Measurements from ENCODE around the gene GLYR1. TPM values are rescaled to one million over a fixed set of nuclear protein-coding genes. Genes with fewer than 3 reads are reported as not detected.

Gene GLYR1
- total RNA-seq, 1 donor from 2014 or later: 51.6 TPM

DNA sequence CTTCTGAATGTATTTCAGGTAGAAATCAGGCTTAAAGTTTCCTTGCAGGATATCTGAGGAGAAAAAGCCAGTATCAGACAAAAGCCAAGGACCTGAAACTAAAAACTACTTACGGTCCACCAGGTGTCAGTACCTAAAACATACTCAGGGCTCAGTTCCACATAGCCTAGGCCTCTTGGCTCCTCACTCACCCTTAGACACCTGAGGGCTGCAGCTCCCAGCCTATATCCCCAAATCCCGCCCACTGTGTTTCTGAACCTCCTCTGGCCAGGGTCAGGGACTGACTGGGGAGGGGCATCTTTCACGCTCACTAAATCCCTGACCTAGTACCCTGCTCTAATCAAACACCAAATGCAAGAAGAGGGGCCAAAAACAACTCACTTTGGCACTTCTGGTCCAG lies 35.8 kb downstream of the GLYR1 start:
- no peak for DNase-seq (ENCODE audit: extremely low spot score in 2 of 2)
- Histone ChIP-seq H3K27ac (no peak overlapping the region), H3K4me1 (no peaks in the 10 kb centered on the region), H3K4me3 (no peak overlapping the region), H3K27me3 (no peaks in the 10 kb centered on the region), H3K36me3 (peaks cover 0 to 81% of the 10 kb centered on the region in 2 donors), H3K9me3 (no peaks in the 10 kb centered on the region)
- intact Hi-C loops (cut with DNase I): no loop called here
- TF ChIP-seq, protein P1, sequence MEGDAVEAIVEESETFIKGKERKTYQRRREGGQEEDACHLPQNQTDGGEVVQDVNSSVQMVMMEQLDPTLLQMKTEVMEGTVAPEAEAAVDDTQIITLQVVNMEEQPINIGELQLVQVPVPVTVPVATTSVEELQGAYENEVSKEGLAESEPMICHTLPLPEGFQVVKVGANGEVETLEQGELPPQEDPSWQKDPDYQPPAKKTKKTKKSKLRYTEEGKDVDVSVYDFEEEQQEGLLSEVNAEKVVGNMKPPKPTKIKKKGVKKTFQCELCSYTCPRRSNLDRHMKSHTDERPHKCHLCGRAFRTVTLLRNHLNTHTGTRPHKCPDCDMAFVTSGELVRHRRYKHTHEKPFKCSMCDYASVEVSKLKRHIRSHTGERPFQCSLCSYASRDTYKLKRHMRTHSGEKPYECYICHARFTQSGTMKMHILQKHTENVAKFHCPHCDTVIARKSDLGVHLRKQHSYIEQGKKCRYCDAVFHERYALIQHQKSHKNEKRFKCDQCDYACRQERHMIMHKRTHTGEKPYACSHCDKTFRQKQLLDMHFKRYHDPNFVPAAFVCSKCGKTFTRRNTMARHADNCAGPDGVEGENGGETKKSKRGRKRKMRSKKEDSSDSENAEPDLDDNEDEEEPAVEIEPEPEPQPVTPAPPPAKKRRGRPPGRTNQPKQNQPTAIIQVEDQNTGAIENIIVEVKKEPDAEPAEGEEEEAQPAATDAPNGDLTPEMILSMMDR (IDR thresholded peaks at IDR 0.05): no peak
- TF ChIP-seq POLR2AphosphoS5 (IDR thresholded peaks at IDR 0.05; ENCODE audit: insufficient read depth in 1 of 2, low read depth in 1 of 2) (no peak), POLR2A (IDR thresholded peaks at IDR 0.05) (no peak)

DNA sequence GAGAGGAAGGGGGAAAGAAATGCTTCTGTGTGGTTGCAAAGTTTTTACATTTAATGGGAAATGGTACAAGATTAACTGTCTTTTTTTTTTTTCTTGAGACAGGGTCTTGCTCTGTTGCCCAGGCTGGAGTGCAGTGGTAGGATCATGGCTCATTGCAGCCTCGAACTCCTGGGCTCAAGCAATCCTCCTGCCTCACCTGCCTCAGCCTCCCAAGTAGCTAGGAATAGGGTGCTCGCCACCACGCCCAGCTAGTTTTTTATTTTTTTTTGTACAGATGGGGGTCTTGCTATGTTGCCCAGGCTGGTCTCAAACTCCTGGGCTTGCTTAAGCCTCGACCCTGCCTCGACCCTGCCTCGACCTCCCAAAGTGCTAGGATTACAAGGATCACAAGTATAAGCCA lies 40.8 kb downstream of the GLYR1 start:
- H3K4me3 ChIP-seq: no peak overlapping the region
- no peak overlapping the region for H3K27ac ChIP-seq
- no peaks in the 10 kb centered on the region for H3K9me3 ChIP-seq
- intact Hi-C loops (cut with DNase I): no loop called here
- peaks cover 0 to 48% of the 10 kb centered on the region in 2 donors for H3K36me3 ChIP-seq
- no peaks in the 10 kb centered on the region for H3K27me3 ChIP-seq
- DNase-seq (ENCODE audit: extremely low spot score in 2 of 2): no peak
- TF ChIP-seq POLR2AphosphoS5 (IDR thresholded peaks at IDR 0.05; ENCODE audit: insufficient read depth in 1 of 2, low read depth in 1 of 2): no peak
- TF ChIP-seq, protein P1 (IDR thresholded peaks at IDR 0.05): no peak
- TF ChIP-seq POLR2A (IDR thresholded peaks at IDR 0.05): no peak
- peaks cover 15% of the 10 kb centered on the region for H3K4me1 ChIP-seq

DNA sequence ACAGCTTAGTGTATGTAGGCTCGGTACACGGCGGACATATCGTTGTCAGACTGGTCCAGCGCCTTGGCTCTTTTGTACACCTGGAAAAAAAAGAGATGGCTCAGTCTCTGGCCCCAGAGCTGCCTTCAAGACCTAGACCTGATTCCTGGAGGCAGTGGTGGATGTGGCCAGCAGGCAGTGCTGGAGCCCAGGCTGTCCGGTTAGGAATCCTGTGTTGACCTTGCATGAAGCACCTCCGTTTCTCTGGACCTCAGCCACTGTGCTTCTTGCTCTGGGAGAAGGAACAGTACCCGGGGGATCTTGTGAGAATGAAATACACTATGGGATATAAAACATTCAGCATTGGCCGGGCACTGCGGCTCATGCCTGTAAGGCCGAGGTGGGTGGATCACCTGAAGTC lies 41.9 kb downstream of the GLYR1 start:
- TF ChIP-seq, protein P1 (IDR thresholded peaks at IDR 0.05): no peak
- TF ChIP-seq POLR2A (IDR thresholded peaks at IDR 0.05) (no peak), POLR2AphosphoS5 (IDR thresholded peaks at IDR 0.05; ENCODE audit: insufficient read depth in 1 of 2, low read depth in 1 of 2) (no peak)
- intact Hi-C loops (cut with DNase I): no loop called here
- no peak overlapping the region for H3K27ac ChIP-seq

DNA sequence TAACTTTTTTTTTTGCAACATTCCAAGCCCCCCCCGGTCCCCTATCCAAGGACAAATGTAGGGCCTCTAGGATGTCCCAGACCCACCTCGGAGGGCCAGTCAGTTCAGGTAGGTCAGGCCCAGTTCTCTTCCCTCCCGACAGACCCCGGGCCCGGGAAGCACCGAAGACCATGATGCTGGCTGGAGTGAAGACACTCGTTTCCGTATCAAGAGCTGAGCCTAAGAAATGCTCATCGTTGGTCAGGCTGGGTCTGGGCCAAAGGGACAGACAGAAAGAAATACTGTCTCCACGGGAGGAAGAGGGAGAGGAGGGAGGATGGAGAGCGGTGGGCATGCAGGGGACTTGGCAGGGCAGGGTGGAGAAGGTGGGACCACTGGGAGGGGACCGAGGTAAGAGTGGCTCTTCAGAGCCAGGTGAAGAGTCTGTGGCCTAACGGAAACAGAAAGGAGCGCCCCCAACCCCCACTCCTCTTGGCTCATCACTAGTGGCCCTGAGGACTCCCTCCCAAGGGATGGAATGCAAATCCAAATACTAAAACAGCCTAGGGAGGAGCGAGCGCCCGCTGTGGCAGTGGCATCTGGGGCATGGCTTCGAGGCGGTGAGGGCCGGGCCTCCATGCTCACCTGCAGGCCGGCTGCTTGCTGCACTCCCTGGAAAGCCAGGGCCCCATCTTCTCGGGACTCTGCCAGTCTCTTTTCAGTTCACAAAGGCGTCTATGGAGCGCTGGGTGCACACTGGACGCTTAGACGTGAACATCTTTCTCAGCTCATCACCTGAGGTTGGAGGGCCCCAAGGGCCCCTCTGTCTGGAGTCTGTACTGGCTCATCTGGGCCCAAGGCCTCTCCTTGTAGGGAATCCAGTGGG lies 43.0 kb downstream of the GLYR1 start:
- H3K4me1 ChIP-seq: peaks cover 30% of the 10 kb centered on the region
- peaks cover 0 to 28% of the 10 kb centered on the region in 2 donors for H3K36me3 ChIP-seq
- no peaks in the 10 kb centered on the region for H3K27me3 ChIP-seq
- H3K27ac ChIP-seq: no peak overlapping the region
- H3K4me3 ChIP-seq: no peak overlapping the region
- H3K9me3 ChIP-seq: no peaks in the 10 kb centered on the region
- intact Hi-C loops (cut with DNase I): no loop called here
- no peak for DNase-seq (ENCODE audit: extremely low spot score in 2 of 2)
- TF ChIP-seq POLR2A (IDR thresholded peaks at IDR 0.05) (no peak), POLR2AphosphoS5 (IDR thresholded peaks at IDR 0.05; ENCODE audit: insufficient read depth in 1 of 2, low read depth in 1 of 2) (no peak)
- TF ChIP-seq, protein P1 (IDR thresholded peaks at IDR 0.05): no peak

More for the DNA sequence above, 41.9 kb downstream of the GLYR1 start:
- no peak overlapping the region for H3K4me3 ChIP-seq
- peaks cover 0 to 39% of the 10 kb centered on the region in 2 donors for H3K36me3 ChIP-seq
- DNase-seq (ENCODE audit: extremely low spot score in 2 of 2): no peak
- H3K27me3 ChIP-seq: no peaks in the 10 kb centered on the region
- no peaks in the 10 kb centered on the region for H3K9me3 ChIP-seq
- H3K4me1 ChIP-seq: peaks cover 26% of the 10 kb centered on the region

DNA sequence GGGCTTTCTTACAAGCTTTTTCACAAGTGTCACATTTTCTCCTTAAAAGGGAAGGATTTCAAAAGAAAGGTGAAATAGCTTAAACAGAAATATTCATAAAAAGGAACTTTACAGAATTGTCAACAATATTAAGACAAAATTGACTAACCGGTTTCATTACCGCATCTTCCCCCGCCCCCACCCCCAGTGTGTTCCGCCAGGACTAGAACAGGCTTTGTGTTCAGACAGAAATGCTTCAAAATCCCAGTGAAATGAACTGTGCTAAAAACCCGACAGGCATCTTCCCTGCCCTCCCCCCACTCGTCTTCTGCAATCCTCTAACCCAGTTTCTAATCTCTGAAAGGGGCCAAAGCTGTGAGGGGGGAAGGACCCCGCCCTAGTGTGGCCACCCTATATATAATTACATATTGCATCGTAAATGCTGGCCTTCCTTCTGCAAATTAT lies 43.7 kb downstream of the GLYR1 start:
- no peaks in the 10 kb centered on the region for H3K9me3 ChIP-seq
- H3K36me3 ChIP-seq: peaks cover 0 to 27% of the 10 kb centered on the region in 2 donors
- intact Hi-C loops (cut with DNase I): no loop called here
- no peaks in the 10 kb centered on the region for H3K27me3 ChIP-seq
- TF ChIP-seq, protein P1 (IDR thresholded peaks at IDR 0.05): no peak
- TF ChIP-seq POLR2AphosphoS5 (IDR thresholded peaks at IDR 0.05; ENCODE audit: insufficient read depth in 1 of 2, low read depth in 1 of 2) (no peak), POLR2A (IDR thresholded peaks at IDR 0.05) (no peak)
- H3K4me3 ChIP-seq: peak overlapping the region in 1 of 2 donors; percentile 68
- H3K4me1 ChIP-seq: peaks cover 30% of the 10 kb centered on the region
- DNase-seq (ENCODE audit: extremely low spot score in 2 of 2): no peak
- H3K27ac ChIP-seq: no peak overlapping the region

Measured in vagina (tissue), 2 donors.